Measurements from ENCODE around the gene LRRC75B.

LRRC75B gene

GRCh38 chr22:24576778-24577177 lies 16.1 kb downstream of the LRRC75B start:
- H2AK5ac ChIP-seq (ENCODE audit: low read length), result no peak overlapping the region
- H3K4me3 ChIP-seq (ENCODE audit: low read length), result no peak overlapping the region
- H3K79me2 ChIP-seq (ENCODE audit: control insufficient read depth, insufficient read depth, low read length), result no peaks in the 10 kb centered on the region
- H3K4me2 ChIP-seq (ENCODE audit: low read length), result no peak overlapping the region
- H3K23ac ChIP-seq (ENCODE audit: low read length), result no peak overlapping the region
- no peak overlapping the region for H3K56ac ChIP-seq (ENCODE audit: low read length)
- no peaks in the 10 kb centered on the region for H3K4me1 ChIP-seq (ENCODE audit: control insufficient read depth, low read depth, low read length)
- no peak overlapping the region for H3K9ac ChIP-seq (ENCODE audit: low read length)
- no peaks in the 10 kb centered on the region for H3K27me3 ChIP-seq (ENCODE audit: insufficient read depth, low read length, poor library complexity)
- no peak overlapping the region for H3K18ac ChIP-seq (ENCODE audit: low read length)
- H2BK5ac ChIP-seq (ENCODE audit: low read length), result no peak overlapping the region
- WGBS (ENCODE audit: extremely low coverage, insufficient coverage, low lambda C conversion rate), result no CpG with 5 or more reads among the region's 1 CpG
- no peaks in the 10 kb centered on the region for H3K79me1 ChIP-seq (ENCODE audit: low read length)
- no peak overlapping the region for H4K5ac ChIP-seq (ENCODE audit: low read length)
- no peak overlapping the region for H3K4ac ChIP-seq (ENCODE audit: low read depth, low read length)
- H3K27ac ChIP-seq (ENCODE audit: low read depth, low read length), result no peak overlapping the region
- no peak overlapping the region for H2BK15ac ChIP-seq (replicated peaks; ENCODE audit: low read depth)
- peaks cover 7% of the 10 kb centered on the region for H3K36me3 ChIP-seq (ENCODE audit: control insufficient read depth, insufficient read depth, low read length)
- DNase-seq, result no peak
- no peak overlapping the region for H2BK120ac ChIP-seq (ENCODE audit: low read depth, low read length)
- no peak overlapping the region for H4K8ac ChIP-seq (ENCODE audit: low read depth, low read length)

GRCh38 chr22:24571266-24571665 lies 21.6 kb downstream of the LRRC75B start:
- no peak overlapping the region for H3K18ac ChIP-seq (ENCODE audit: low read length)
- no peak overlapping the region for H2AK5ac ChIP-seq (ENCODE audit: low read length)
- H3K23ac ChIP-seq (ENCODE audit: low read length), result no peak overlapping the region
- no peak for DNase-seq
- no peak overlapping the region for H2BK5ac ChIP-seq (ENCODE audit: low read length)
- H2BK15ac ChIP-seq (replicated peaks; ENCODE audit: low read depth), result no peak overlapping the region
- H3K79me2 ChIP-seq (ENCODE audit: control insufficient read depth, insufficient read depth, low read length), result peaks cover 13% of the 10 kb centered on the region
- no peak overlapping the region for H3K56ac ChIP-seq (ENCODE audit: low read length)
- no peak overlapping the region for H3K4me3 ChIP-seq (ENCODE audit: low read length)
- no peak overlapping the region for H3K4ac ChIP-seq (ENCODE audit: low read depth, low read length)
- no peak overlapping the region for H4K8ac ChIP-seq (ENCODE audit: low read depth, low read length)
- no peak overlapping the region for H4K5ac ChIP-seq (ENCODE audit: low read length)
- no peak overlapping the region for H3K9ac ChIP-seq (ENCODE audit: low read length)
- no peaks in the 10 kb centered on the region for H3K4me1 ChIP-seq (ENCODE audit: control insufficient read depth, low read depth, low read length)
- no CpG with 5 or more reads among the region's 7 CpGs for WGBS (ENCODE audit: extremely low coverage, insufficient coverage, low lambda C conversion rate)
- H3K36me3 ChIP-seq (ENCODE audit: control insufficient read depth, insufficient read depth, low read length), result peaks cover 23% of the 10 kb centered on the region
- no peak overlapping the region for H3K4me2 ChIP-seq (ENCODE audit: low read length)
- H3K27ac ChIP-seq (ENCODE audit: low read depth, low read length), result no peak overlapping the region
- H2BK120ac ChIP-seq (ENCODE audit: low read depth, low read length), result no peak overlapping the region
- H3K27me3 ChIP-seq (ENCODE audit: insufficient read depth, low read length, poor library complexity), result no peaks in the 10 kb centered on the region
- H3K79me1 ChIP-seq (ENCODE audit: low read length), result peaks cover 14% of the 10 kb centered on the region

- Histone ChIP-seq H3K4me2 (ENCODE audit: low read length) (no peak overlapping the region), H3K9ac (ENCODE audit: low read length) (no peak overlapping the region), H3K18ac (ENCODE audit: low read length) (no peak overlapping the region), H2BK120ac (ENCODE audit: low read depth, low read length) (no peak overlapping the region), H4K8ac (ENCODE audit: low read depth, low read length) (no peak overlapping the region), H3K4ac (ENCODE audit: low read depth, low read length) (no peak overlapping the region), H3K79me1 (ENCODE audit: low read length) (peaks cover 24% of the 10 kb centered on the region), H4K5ac (ENCODE audit: low read length) (no peak overlapping the region), H3K27ac (ENCODE audit: low read depth, low read length) (no peak overlapping the region), H3K4me1 (ENCODE audit: control insufficient read depth, low read depth, low read length) (no peaks in the 10 kb centered on the region), H3K56ac (ENCODE audit: low read length) (no peak overlapping the region), H3K36me3 (ENCODE audit: control insufficient read depth, insufficient read depth, low read length) (peaks cover 24% of the 10 kb centered on the region), H3K27me3 (ENCODE audit: insufficient read depth, low read length, poor library complexity) (no peaks in the 10 kb centered on the region), H3K79me2 (ENCODE audit: control insufficient read depth, insufficient read depth, low read length) (peaks cover 46% of the 10 kb centered on the region), H3K23ac (ENCODE audit: low read length) (no peak overlapping the region), H2BK15ac (replicated peaks; ENCODE audit: low read depth) (no peak overlapping the region), H2AK5ac (ENCODE audit: low read length) (no peak overlapping the region), H3K4me3 (ENCODE audit: low read length) (no peak overlapping the region), H2BK5ac (ENCODE audit: low read length) (no peak overlapping the region)
- no CpG with 5 or more reads among the region's 10 CpGs for WGBS (ENCODE audit: extremely low coverage, insufficient coverage, low lambda C conversion rate)
- no peak for DNase-seq
These were observed 25.2 kb downstream of the LRRC75B start for GRCh38 chr22:24567668-24568067.

GRCh38 chr22:24566899-24567511 lies 25.9 kb downstream of the LRRC75B start:
- DNase-seq, result no peak
- Histone ChIP-seq H3K27ac (ENCODE audit: low read depth, low read length) (no peak overlapping the region), H3K9ac (ENCODE audit: low read length) (no peak overlapping the region), H3K18ac (ENCODE audit: low read length) (no peak overlapping the region), H3K4me3 (ENCODE audit: low read length) (no peak overlapping the region), H3K4ac (ENCODE audit: low read depth, low read length) (no peak overlapping the region), H2BK120ac (ENCODE audit: low read depth, low read length) (no peak overlapping the region), H3K36me3 (ENCODE audit: control insufficient read depth, insufficient read depth, low read length) (peaks cover 21% of the 10 kb centered on the region), H3K4me1 (ENCODE audit: control insufficient read depth, low read depth, low read length) (no peaks in the 10 kb centered on the region), H3K79me1 (ENCODE audit: low read length) (peaks cover 24% of the 10 kb centered on the region), H2AK5ac (ENCODE audit: low read length) (no peak overlapping the region), H3K4me2 (ENCODE audit: low read length) (no peak overlapping the region), H2BK5ac (ENCODE audit: low read length) (no peak overlapping the region), H3K23ac (ENCODE audit: low read length) (no peak overlapping the region), H4K8ac (ENCODE audit: low read depth, low read length) (no peak overlapping the region), H4K5ac (ENCODE audit: low read length) (no peak overlapping the region), H3K79me2 (ENCODE audit: control insufficient read depth, insufficient read depth, low read length) (peaks cover 50% of the 10 kb centered on the region), H3K27me3 (ENCODE audit: insufficient read depth, low read length, poor library complexity) (no peaks in the 10 kb centered on the region), H2BK15ac (replicated peaks; ENCODE audit: low read depth) (no peak overlapping the region), H3K56ac (ENCODE audit: low read length) (no peak overlapping the region)
- WGBS (ENCODE audit: extremely low coverage, insufficient coverage, low lambda C conversion rate), result no CpG with 5 or more reads among the region's 8 CpGs

GRCh38 chr22:24565077-24565476 lies 27.8 kb downstream of the LRRC75B start:
- WGBS (ENCODE audit: extremely low coverage, insufficient coverage, low lambda C conversion rate), result no CpG with 5 or more reads among the region's 2 CpGs
- no peaks in the 10 kb centered on the region for H3K4me1 ChIP-seq (ENCODE audit: control insufficient read depth, low read depth, low read length)
- H3K27me3 ChIP-seq (ENCODE audit: insufficient read depth, low read length, poor library complexity), result no peaks in the 10 kb centered on the region
- H4K5ac ChIP-seq (ENCODE audit: low read length), result no peak overlapping the region
- no peak overlapping the region for H3K27ac ChIP-seq (ENCODE audit: low read depth, low read length)
- H3K79me2 ChIP-seq (ENCODE audit: control insufficient read depth, insufficient read depth, low read length), result peaks cover 65% of the 10 kb centered on the region
- H2AK5ac ChIP-seq (ENCODE audit: low read length), result no peak overlapping the region
- H2BK5ac ChIP-seq (ENCODE audit: low read length), result no peak overlapping the region
- no peak for DNase-seq
- no peak overlapping the region for H3K4me3 ChIP-seq (ENCODE audit: low read length)
- peaks cover 18% of the 10 kb centered on the region for H3K36me3 ChIP-seq (ENCODE audit: control insufficient read depth, insufficient read depth, low read length)
- no peak overlapping the region for H3K18ac ChIP-seq (ENCODE audit: low read length)
- no peak overlapping the region for H3K23ac ChIP-seq (ENCODE audit: low read length)
- H3K56ac ChIP-seq (ENCODE audit: low read length), result no peak overlapping the region
- H2BK15ac ChIP-seq (replicated peaks; ENCODE audit: low read depth), result no peak overlapping the region
- no peak overlapping the region for H3K4ac ChIP-seq (ENCODE audit: low read depth, low read length)
- no peak overlapping the region for H3K4me2 ChIP-seq (ENCODE audit: low read length)
- H4K8ac ChIP-seq (ENCODE audit: low read depth, low read length), result no peak overlapping the region
- H3K9ac ChIP-seq (ENCODE audit: low read length), result no peak overlapping the region
- no peak overlapping the region for H2BK120ac ChIP-seq (ENCODE audit: low read depth, low read length)
- peaks cover 24% of the 10 kb centered on the region for H3K79me1 ChIP-seq (ENCODE audit: low read length)
